ENCODE results near the gene PORCN.

GRCh38 chrX:48496660-48497059 is 12.1 kb upstream of the PORCN start:
- TF ChIP-seq MIXL1 (CRISPR knock-in tag; IDR thresholded peaks at IDR 0.05), result no peak
- TF ChIP-seq FOXP4 (CRISPR knock-in tag; IDR thresholded peaks at IDR 0.05), result no peak
- no peak for TF ChIP-seq FOXA3 (CRISPR knock-in tag; IDR thresholded peaks at IDR 0.05)
- no peak for TF ChIP-seq BHLHE40 (IDR thresholded peaks at IDR 0.05; ENCODE audit: low read length)
- TF ChIP-seq ZIK1 (CRISPR knock-in tag; IDR thresholded peaks at IDR 0.05; ENCODE audit: borderline replicate concordance, low read depth), result no peak
- no peak for TF ChIP-seq ZNF124 (CRISPR knock-in tag; IDR thresholded peaks at IDR 0.05)
- TF ChIP-seq MAZ (IDR thresholded peaks at IDR 0.05; ENCODE audit: borderline replicate concordance, low read depth, low read length), result no peak
- TF ChIP-seq MAZ (CRISPR knock-in tag; IDR thresholded peaks at IDR 0.05; ENCODE audit: low read depth), result no peak
- no peak for TF ChIP-seq ELF4 (CRISPR knock-in tag; IDR thresholded peaks at IDR 0.05; ENCODE audit: borderline replicate concordance)

Measured in HepG2 (cell line).